ENCODE data around the gene NWD2. TPM values are rescaled to one million over a fixed set of nuclear protein-coding genes. Genes with fewer than 3 reads are reported as not detected.

Gene NWD2
- total and polyA plus RNA-seq, 9 of the 15 experiments (the other 6 are each of a cell fraction or from before 2014, with no cell fraction given), result not detected

DNA sequence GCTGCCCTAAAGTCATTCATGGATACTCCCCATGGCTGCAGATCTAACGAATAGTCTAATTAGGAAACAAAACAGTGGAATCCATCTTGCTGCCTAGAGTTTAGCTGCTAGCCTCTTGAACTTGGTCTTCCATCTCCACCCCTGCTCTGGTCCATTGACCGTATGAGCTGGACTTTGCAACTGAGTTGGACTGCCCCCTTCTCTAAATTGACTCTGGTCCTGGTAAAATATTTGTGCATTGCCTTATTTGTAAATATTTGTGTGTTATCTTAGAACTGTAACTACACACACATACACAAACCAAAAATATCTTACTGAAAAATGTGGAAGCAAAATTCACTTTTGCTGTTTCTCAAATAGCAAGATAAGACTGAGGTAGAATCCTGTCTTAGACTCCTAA, 181.3 kb downstream of the NWD2 start:
- intact Hi-C loops (cut with micrococcal nuclease) (no loop called here), in situ Hi-C loops (cut with MboI) (no loop called here)
- POLR2A ChIA-PET, result no interaction called here
- Histone ChIP-seq H3K4me1 (replicated peaks in 1 of 2; ENCODE audit: control insufficient read depth in 2 of 2, insufficient read depth in 2 of 2, low read length in 2 of 2) (no peaks in the 10 kb centered on the region), H3K4me2 (ENCODE audit: insufficient read depth, low read length) (no peak overlapping the region), H3K36me3 (ENCODE audit: control insufficient read depth, insufficient read depth, low read length) (no peaks in the 10 kb centered on the region), H3K79me2 (ENCODE audit: control insufficient read depth, insufficient read depth, low read length) (no peaks in the 10 kb centered on the region), H3K27me3 (ENCODE audit: control insufficient read depth in 2 of 2, insufficient read depth in 2 of 2, low read length in 2 of 2) (no peaks in the 10 kb centered on the region), H3K4me3 (no peak overlapping the region), H2AFZ (ENCODE audit: low read depth, low read length) (no peak overlapping the region), H3K9me3 (replicated peaks; ENCODE audit: control insufficient read depth, insufficient read depth, low read depth, low read length) (no peaks in the 10 kb centered on the region), H3K9ac (ENCODE audit: insufficient read depth in 1 of 2, low read depth in 2 of 2, low read length in 2 of 2) (no peak overlapping the region), H4K20me1 (replicated peaks; ENCODE audit: control insufficient read depth, insufficient read depth, low read length) (no peaks in the 10 kb centered on the region), H3K27ac (ENCODE audit: extremely low read depth, low read depth, low read length) (no peak overlapping the region), H3K9me1 (ENCODE audit: control insufficient read depth, insufficient read depth, low read length) (no peaks in the 10 kb centered on the region)
- FAIRE-seq, result no peak
- whole genome bisulfite sequencing (ENCODE audit: insufficient coverage, low coverage, missing lambda C conversion rate), result 0% methylated on average over 2 of the region's 2 CpGs
- no peak for ATAC-seq
- TF ChIP-seq CREB1 (IDR thresholded peaks at IDR 0.05) (no peak), CREB1 (CRISPR knock-in tag; IDR thresholded peaks at IDR 0.05) (no peak), HDGF (IDR thresholded peaks at IDR 0.05) (no peak), ZNF253 (CRISPR knock-in tag; conservative IDR thresholded peaks at IDR 0.05) (no peak), SP1 (CRISPR knock-in tag; IDR thresholded peaks at IDR 0.05) (no peak), SIN3B (IDR thresholded peaks at IDR 0.05; ENCODE audit: low read depth) (no peak), ZNF668 (CRISPR knock-in tag; IDR thresholded peaks at IDR 0.05) (no peak), MIER1 (IDR thresholded peaks at IDR 0.05; ENCODE audit: low read depth) (no peak), ZNF778 (CRISPR knock-in tag; IDR thresholded peaks at IDR 0.05) (no peak), PRPF4 (IDR thresholded peaks at IDR 0.05; ENCODE audit: insufficient read depth, low read depth, low read length, poor library complexity, severe bottlenecking) (no peak), ZNF175 (CRISPR knock-in tag; IDR thresholded peaks at IDR 0.05; ENCODE audit: low read depth) (no peak), FUS (optimal IDR thresholded peaks at IDR 0.05; ENCODE audit: low read depth, low read length) (no peak), RAD21 (CRISPR knock-in tag; conservative IDR thresholded peaks at IDR 0.05 in 1 of 2, IDR thresholded peaks at IDR 0.05 in 1 of 2) (no peak), ZNF764 (CRISPR knock-in tag; IDR thresholded peaks at IDR 0.05; ENCODE audit: low read depth) (no peak), NFYB (IDR thresholded peaks at IDR 0.05; ENCODE audit: extremely low read depth, insufficient read length) (no peak), SMARCC2 (IDR thresholded peaks at IDR 0.05; ENCODE audit: low read depth) (no peak)
- TF ChIP-seq, protein P1, sequence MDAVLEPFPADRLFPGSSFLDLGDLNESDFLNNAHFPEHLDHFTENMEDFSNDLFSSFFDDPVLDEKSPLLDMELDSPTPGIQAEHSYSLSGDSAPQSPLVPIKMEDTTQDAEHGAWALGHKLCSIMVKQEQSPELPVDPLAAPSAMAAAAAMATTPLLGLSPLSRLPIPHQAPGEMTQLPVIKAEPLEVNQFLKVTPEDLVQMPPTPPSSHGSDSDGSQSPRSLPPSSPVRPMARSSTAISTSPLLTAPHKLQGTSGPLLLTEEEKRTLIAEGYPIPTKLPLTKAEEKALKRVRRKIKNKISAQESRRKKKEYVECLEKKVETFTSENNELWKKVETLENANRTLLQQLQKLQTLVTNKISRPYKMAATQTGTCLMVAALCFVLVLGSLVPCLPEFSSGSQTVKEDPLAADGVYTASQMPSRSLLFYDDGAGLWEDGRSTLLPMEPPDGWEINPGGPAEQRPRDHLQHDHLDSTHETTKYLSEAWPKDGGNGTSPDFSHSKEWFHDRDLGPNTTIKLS (IDR thresholded peaks at IDR 0.05; ENCODE audit: borderline replicate concordance, low read depth), result no peak
- TF ChIP-seq, protein P2, sequence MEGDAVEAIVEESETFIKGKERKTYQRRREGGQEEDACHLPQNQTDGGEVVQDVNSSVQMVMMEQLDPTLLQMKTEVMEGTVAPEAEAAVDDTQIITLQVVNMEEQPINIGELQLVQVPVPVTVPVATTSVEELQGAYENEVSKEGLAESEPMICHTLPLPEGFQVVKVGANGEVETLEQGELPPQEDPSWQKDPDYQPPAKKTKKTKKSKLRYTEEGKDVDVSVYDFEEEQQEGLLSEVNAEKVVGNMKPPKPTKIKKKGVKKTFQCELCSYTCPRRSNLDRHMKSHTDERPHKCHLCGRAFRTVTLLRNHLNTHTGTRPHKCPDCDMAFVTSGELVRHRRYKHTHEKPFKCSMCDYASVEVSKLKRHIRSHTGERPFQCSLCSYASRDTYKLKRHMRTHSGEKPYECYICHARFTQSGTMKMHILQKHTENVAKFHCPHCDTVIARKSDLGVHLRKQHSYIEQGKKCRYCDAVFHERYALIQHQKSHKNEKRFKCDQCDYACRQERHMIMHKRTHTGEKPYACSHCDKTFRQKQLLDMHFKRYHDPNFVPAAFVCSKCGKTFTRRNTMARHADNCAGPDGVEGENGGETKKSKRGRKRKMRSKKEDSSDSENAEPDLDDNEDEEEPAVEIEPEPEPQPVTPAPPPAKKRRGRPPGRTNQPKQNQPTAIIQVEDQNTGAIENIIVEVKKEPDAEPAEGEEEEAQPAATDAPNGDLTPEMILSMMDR (IDR thresholded peaks at IDR 0.05 in 2 of 3, conservative IDR thresholded peaks at IDR 0.05 in 1 of 3; ENCODE audit: insufficient read depth in 2 of 3, low read depth in 1 of 3, low read length in 3 of 3), result no peak
- no TSS peak for BruUV-seq (replicated peaks)
- CTCF ChIA-PET (ENCODE audit: low intra/inter-chr PET ratio), result no interaction called here
- no peak for DNase-seq (ENCODE audit: extremely low read depth in 1 of 4, low spot score in 3 of 4)
